GM19468 (cell line): Measurements from ENCODE around the gene PCGF2.

Source experiments
- ATAC-seq: cut with Tn5 transposase; IDR thresholded peaks from one replicate; pipeline ENCODE4 v1.9.1; 2021; ENCODE audit warnings: mild to moderate bottlenecking, moderate library complexity, moderate number of reproducible peaks; ENCODE audit not compliant: unreplicated experiment; ENCODE audit errors: extremely low read depth

PCGF2 gene

DNA sequence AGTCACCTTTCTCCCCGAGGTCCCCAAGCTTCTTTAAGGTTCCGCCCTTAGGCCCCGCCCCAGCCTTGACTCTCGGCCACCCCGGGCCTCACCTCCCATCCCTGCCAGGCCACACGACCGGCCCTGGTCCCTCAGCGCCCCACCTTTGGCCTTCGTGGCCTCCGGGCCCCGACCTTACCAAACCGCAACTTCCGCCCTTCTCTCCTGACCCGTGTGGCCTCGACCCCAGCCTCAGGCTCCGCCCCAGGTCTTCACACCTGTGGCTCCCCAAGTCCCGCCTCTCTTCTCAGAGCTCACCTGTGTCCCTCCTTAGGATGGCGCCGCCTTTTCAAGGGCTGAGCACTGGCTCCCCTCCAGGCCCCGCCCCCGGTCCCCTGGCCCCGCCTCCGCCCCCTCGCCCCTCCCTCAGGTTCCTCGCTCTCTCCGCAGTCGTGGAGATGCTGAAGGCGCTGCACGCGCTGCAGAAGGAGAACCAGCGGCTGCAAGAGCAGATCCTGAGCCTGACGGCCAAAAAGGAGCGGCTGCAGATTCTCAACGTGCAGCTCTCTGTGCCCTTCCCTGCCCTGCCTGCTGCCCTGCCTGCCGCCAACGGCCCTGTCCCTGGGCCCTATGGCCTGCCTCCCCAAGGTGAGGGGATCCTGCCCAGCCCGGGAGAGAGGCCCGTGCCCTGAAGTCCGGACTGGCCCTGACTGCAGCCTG lies 28.0 kb downstream of the PCGF2 start:
- no peak for ATAC-seq

DNA sequence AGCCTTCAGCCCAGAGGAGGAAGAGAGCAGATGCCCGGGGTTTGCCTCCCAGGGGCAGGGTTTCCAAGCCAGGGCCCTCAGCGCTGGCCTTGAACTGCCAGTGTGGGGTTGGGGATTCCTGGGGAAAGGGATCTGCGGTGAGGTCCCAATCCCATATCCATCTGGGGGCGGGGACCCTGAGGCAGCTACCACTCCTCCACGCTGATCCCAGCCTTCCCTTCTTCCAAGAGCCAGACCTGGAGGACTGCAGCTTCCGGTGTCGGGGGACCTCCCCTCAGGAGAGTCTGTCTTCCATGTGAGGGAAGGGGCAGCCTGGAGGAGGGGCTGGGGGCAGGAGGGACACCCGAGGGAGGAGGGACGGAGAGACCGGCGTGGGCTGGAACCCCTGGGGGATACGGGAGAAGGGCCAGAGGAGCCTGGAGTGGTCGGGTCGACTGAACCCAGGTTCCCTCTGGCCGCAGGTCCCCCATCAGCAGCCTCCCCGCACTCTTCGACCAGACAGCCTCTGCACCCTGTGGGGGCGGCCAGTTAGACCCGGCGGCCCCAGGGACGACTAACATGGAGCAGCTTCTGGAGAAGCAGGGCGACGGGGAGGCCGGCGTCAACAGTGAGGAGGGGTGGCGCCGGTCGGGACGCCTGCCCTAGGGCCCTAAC lies 28.7 kb downstream of the PCGF2 start:
- ATAC-seq: no peak

DNA sequence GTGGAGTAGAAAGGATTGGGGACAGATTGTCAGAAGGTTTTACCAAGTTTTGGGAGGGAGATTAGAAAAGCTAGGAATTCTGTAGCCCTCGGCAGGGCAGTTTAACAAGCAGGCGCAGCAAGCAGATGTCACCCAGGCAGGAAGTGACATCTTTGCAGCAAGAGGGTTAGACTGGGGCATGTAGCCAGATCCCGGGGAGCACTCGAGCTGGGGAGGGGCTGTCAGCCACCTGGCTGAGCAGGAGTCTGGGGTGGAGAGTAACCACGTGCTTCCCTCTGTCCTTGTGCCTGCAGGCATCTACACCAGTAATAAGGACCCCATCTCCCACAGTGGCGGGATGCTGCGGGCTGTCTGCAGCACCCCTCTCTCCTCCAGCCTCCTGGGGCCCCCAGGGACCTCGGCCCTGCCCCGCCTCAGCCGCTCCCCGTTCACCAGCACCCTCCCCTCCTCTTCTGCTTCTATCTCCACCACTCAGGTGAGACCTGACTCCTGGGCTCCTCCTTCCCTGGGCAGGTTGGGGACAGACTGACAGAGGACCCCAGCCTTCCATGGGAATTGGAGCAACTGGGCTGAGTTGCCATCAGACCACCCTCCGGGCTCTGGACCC lies 30.9 kb downstream of the PCGF2 start:
- ATAC-seq: no peak

DNA sequence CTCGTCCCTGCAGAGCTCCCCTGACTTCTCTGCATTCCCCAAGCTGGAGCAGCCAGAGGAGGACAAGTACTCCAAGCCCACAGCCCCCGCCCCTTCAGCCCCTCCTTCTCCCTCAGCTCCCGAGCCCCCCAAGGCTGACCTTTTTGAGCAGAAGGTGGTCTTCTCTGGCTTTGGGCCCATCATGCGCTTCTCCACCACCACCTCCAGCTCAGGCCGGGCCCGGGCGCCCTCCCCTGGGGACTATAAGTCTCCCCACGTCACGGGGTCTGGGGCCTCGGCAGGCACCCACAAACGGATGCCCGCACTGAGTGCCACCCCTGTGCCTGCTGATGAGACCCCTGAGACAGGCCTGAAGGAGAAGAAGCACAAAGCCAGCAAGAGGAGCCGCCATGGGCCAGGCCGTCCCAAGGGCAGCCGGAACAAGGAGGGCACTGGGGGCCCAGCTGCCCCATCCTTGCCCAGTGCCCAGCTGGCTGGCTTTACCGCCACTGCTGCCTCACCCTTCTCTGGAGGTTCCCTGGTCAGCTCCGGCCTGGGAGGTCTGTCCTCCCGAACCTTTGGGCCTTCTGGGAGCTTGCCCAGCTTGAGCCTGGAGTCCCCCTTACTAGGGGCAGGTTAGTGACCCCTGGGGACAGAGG lies 31.6 kb downstream of the PCGF2 start:
- no peak for ATAC-seq

DNA sequence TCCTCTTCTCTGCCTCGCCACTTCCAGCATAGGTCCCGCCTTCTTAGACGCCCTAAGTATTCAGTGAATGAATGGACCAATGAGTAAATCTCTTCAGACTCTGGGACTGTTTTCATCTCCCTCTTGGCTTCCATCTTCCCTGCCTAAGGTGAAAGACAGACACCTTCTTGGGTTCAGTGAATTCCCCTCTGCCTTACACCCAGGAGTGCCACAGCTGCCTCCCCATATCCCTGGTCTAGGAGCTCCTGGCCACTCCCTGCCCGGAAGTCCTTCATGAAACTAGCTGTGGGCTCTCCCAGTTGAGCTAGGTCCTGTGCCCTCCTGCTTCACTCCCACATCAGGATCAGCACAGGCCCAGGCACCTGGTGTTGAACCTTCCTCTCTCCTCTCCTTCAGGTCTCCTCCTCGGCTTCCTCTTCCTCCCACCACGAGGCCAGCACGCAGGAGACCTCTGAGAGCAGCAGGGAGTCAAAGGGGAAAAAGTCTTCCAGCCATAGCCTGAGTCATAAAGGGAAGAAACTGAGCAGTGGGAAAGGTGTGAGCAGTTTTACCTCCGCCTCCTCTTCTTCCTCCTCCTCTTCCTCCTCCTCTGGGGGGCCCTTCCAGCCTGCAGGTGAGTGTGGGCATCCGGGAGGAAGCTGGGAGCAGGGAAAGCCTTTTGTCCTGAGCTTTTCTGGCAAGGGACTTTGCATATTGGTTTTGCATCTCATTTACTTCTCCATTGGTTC lies 32.8 kb downstream of the PCGF2 start:
- no peak for ATAC-seq

DNA sequence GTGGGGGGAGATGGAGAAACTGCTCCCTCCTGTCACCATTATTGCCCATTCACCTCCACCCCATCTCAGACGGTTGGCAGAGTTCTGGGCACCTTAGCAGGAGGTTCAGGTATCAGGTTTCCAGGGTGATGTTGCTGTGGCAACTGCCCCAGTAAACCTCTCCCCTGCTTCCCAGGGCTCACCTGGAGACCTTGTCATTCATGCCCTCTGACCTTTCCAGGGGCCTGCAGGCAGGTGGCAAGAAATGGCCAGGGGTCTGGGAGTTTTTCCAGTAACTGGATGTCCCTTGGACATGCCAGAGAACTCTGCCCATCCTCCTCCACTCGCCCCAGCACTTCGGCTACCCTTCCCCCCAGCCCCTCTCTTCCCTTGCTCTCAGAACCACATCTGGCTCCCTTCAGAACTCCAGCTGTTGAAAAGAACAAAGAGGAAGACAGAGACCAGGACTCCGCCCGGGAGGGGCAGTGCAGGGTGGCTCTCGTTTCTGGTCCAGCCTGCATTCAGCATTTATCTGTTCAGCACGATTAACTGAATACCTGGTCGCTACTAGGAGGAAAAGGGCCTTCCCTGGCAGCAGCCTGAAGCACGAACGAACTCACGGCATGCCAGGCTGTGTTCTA lies 34.6 kb downstream of the PCGF2 start:
- ATAC-seq: no peak

DNA sequence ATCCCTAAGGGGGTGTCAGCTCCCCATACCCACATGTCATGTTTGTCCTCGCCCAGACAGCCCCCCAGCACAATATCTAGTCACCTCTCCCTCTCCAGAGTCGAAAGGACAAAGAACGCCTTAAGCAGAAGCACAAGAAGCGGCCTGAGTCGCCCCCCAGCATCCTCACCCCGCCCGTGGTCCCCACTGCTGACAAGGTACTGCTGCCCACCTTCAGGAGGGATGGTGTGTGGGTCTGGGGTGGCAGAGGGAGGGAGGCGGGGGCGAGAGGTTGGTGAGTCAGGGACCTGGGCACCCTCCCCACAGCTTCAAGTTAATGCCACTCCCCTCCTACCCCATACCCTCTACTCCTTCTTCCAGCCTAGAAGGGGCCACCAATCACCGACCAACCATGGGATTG lies 35.5 kb downstream of the PCGF2 start:
- no peak for ATAC-seq

DNA sequence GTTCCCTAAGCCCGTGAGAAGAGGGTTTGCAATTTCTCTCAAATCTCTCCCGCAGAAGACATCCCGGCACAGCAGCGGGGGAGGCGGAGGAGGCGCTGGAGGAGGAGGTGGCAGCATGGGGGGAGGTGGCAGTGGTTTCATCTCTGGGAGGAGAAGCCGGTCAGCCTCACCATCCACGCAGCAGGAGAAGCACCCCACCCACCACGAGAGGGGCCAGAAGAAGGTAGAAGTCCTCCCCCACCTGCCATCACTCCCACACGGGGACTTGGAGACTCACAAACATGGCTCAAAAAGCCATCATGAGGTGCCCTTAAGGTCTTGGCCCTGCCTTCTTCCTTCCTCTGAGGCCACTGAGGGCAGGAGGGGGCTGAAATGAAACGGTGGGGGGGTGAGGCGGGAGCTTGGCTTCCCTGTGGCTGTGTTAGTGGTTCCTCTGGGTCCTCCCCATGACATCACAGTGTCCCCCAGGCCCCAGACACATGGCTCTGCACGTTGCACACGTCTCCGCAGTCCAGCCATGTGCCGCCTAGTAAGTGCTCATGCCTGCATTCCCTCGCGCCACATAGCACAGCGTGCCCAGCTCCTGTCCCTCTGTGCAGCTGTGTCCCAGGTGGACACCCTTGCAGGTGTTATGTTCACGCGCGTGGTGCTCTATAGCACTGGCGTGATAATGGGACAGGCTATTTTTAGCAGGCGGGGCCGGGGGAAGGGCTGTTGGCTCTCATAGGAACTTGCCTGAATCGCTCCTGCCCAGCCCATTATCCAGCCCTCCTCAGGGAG lies 36.2 kb downstream of the PCGF2 start:
- ATAC-seq: no peak

DNA sequence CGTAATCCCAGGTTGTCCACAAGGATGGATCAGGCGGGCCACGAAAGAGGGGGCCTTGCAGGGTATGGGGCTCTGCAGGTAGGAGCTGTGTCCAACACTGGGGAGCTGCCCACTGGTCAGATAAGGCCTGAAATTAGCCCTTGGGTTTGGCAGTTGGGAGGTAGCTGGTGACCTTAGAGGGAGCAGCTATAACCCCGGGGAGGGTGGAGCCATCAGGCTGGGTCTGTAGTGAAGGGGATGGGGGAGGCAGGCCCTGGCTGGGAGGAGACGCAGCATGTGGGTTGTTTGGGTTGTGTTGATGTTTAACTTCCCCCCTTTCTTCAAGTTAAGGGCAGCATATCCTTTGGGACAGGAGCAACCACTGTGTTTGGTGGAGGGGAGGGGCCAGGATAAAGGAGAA lies 37.2 kb downstream of the PCGF2 start:
- ATAC-seq: no peak

DNA sequence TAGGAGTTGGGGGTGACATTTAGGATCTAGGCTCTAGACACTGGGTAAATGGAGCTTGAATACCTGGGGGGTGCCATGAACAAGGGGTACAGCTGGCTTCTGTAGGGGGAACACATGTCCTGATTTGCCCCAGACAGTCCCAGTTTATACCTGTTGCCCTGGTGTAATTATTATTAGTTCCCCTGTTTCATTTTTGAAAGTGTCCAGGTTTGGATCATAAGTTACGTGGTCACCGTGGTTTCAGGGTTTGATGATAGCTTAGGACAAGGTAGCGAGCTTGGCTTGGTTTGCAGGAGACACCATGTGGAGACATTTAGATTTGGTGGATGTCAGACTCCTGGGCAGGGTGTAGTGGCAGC lies 37.6 kb downstream of the PCGF2 start:
- ATAC-seq: no peak

DNA sequence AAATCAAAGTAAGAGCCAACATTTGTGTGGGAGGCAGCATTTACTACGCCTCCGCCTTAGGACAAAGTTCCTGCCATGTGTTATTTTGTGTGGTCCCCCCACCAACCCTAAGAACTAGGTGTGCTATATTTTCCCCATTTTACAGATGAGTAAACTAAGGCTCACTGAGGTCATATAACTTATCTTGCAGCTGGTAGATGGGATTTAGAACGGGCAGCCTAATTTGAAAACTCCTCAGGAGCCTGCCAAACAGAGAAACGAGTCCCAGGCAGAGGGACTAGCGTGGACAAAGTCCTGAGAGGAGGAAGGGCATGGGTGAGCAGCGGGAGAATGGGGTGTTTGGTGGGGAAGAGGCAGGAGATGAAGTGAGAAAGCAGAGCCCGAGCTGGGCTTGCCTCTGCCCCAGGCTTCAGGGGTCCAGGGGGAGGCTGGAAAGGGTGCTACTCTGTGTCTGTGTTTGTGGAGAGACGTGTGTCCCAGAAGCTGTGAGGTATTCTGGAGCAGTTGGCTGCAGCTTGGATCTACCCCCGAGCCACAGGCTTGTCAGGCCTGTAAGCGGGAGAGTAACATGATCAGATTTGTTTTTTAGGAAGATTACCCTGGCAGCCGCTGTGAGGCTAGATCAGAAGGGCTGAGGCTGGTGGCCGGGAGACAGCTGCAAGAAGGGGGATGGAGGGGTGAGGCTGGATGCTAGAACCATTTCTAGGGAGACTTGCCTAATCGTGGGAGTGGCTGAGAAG lies 38.1 kb downstream of the PCGF2 start:
- no peak for ATAC-seq

DNA sequence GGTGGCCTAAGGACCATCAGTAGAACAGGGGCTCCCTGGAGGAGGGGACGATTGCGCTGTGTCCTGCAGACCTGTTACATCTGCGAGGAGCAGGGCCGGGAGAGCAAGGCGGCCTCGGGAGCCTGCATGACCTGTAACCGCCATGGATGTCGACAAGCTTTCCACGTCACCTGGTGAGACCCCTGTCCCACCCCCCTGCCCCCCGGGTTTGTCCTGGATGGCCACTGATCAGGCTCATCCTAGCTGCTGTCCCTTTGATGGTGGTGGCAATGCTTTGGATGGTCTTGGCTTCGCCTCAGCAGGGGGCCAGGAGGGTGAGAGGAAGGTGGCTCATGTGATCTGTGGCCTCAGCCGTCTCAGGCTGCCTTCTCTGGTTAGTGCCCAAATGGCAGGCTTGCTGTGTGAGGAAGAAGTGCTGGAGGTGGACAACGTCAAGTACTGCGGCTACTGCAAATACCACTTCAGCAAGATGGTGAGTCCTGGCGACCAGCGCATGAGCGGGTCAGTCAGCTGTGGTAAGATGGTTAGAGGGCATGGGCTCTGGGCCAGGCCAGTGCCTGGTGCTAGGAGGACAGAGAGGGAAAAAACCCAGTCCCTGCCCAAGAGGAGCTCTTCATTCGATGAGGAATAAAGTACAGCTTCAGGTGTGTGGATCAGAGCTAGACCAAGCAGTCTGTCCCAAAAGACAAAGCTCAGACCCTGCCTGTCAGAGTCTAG lies 38.9 kb downstream of the PCGF2 start:
- ATAC-seq: no peak

DNA sequence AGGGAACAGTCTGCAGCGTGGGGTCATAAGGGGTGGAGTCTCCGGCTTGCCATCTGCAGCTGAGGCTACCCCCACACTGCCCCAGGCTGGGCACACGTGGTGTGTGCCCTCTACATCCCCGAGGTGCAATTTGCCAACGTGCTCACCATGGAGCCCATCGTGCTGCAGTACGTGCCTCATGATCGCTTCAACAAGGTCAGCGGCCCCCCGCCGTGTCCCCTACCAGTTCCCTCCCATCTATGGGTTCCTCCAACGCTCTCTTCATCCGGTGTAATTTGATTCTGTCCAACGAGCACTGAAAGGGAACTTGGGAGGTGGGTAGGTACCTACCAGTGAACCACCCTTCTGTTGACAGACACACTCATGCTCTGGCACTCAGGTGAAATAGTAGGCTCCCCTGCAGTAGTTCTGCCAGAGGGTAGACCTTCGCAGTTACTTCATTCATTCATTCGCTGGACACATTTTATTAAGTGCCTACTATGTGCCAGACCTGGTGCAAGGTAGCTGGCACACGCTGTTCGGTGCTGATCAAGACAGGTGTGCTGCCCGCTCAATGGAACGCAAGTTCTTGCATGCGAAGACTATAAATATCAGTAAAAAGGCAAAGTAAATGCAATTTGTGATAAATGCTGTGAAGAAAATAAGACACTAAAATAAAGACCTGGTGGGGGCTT lies 40.3 kb downstream of the PCGF2 start:
- ATAC-seq: no peak

DNA sequence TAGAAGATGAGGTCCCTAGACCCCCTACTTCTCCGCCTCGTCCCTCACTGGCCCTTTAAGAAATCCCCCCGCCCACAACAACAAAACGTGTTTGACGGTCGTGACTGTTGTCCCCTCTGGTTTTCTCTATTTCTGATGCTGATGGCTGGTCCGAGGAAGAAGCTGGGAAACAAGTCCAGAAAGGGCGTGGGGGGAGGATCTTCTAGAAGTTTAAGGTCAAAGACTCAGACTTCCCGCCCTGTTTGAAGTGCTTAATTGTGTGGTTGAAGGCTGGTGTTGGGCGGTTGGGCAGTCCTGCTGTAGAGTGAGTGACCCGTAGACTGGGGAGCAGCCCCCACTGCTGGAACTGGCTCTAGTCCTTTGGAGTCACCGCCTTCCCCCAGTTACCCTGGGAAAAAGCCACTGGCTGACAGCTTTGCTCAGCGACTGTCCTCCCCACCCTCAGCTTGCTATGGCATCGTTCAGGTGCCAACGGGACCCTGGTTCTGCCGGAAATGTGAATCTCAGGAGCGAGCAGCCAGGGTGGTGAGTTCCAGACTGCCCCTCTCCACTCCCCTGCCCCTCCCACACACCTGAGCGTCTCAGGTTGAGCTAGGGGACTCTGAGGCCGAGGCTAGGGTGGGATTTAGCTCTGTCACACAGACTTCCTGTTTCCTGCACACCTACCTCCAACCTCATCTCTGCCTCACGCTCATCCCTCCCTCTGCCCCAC lies 41.5 kb downstream of the PCGF2 start:
- no peak for ATAC-seq

DNA sequence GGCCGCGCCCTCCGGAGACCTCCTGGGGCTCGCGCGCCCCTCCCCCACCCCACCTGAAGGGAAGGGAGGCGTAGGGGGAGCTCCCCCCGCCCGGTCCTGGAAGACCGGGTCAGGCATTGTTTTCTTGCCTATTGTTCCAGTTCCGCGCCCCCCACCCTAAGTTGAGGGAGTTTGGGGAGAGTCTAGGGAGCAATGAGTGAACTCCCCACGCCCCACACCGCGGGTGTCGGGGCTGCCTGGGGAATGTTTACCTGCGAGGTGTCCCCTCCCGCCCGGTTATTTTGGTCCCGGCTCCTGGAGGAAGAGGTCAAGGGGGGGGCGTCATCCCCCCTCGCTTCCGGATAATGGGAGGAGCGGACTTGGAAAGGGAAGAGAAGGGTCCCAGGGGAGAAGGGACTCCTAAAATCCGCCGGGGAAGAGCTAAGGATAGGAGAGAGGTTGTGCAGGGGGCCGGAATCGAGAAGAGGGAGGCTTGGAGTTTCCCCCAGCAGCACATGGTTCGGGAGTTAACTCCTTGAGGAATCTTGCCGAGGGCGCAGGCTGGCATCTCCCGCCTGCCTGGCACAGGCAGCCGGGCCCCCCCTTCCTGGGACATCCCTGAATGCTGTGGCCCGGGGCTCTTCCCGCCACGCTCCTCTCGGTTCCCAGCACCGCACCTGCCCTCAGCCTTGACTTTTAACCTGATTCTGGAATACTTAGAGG lies 42.2 kb downstream of the PCGF2 start:
- no peak for ATAC-seq

DNA sequence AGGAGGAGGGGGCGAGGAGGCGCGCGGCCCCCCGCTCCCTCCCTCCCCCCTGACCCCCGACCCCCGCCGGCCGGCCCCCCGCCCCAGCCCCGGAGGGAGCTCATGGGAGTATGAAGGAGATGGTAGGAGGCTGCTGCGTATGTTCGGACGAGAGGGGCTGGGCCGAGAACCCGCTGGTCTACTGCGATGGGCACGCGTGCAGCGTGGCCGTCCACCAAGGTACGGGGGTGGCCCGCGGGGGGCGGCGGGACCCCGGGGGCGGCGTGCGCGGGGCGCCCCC lies 42.7 kb downstream of the PCGF2 start:
- no peak for ATAC-seq
